ENCODE results near the gene GJB6. TPM values are rescaled to one million over a fixed set of nuclear protein-coding genes. Genes with fewer than 3 reads are reported as not detected.

GJB6 gene
- total RNA-seq, 1 donor from 2014 or later = 18.5 TPM

GRCh38 chr13:20227288-20227687, 4.8 kb downstream of the GJB6 start:
- DNase-seq = no peak

GRCh38 chr13:20222553-20222952, 9.6 kb downstream of the GJB6 start:
- DNase-seq = no peak

DNA sequence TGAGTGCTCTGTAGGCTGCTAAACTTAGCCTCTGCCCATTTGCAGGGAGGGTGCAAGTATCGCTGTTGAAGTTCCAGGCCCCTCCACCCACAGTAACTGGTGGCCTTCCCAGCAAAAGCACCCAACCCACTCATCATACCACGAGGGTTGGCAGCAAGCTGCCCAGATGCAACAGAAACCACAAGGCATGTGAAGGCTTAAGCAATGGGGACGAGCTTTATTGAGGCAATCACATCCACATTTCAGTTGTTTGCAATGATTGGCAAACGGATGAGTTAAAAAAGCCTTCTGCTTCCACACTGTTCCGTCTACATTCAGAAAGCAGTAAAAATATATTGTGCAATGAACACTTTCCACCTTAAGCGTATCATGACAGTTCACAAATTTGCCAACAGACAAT, 10.3 kb downstream of the GJB6 start:
- no peak for DNase-seq

DNA sequence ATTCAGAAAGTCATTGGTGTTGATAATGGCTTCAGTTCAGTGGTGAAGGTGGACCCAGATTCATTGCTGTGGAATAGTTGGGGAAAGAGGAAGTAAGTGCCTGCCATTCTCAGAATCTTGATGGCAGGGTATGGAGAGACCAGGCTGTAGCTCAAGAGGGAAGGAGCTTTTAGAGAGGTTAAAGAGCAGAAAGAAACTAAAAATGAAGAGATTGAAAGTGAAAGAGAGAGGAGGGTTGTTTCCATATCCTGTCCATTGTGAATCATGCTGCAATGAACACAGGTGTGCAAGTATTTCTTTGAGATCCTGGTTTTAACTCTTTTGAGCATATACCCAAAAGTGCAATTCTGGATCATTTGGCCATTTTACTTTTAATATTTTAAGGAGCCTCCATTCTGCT, 12.5 kb downstream of the GJB6 start:
- DNase-seq = no peak

DNA sequence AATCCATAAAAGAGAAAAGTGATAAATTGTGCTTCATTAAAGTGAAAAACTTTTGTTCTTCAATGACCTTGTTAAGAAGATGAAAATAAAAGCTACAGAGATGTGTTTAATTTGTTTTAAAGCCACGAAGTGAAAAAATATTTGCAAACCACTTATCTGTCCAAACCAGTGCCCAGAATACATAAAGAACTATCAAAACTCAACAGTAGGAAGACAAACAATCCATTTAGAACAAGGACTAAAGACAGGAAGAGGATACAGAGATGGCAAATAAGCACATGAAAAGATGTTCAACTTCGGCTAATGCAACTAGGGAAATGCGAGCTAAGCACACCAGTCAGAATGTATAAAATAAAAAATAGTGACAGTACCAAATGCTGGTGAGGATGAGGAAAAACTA, 15.0 kb downstream of the GJB6 start:
- DNase-seq = no peak

GRCh38 chr13:20209948-20210347, 22.2 kb downstream of the GJB6 start:
- DNase-seq = no peak

- no peak for DNase-seq
Measured at GRCh38 chr13:20206698-20207235, 25.4 kb downstream of the GJB6 start.

GRCh38 chr13:20206065-20206697, 25.9 kb downstream of the GJB6 start:
- DNase-seq = no peak

DNA sequence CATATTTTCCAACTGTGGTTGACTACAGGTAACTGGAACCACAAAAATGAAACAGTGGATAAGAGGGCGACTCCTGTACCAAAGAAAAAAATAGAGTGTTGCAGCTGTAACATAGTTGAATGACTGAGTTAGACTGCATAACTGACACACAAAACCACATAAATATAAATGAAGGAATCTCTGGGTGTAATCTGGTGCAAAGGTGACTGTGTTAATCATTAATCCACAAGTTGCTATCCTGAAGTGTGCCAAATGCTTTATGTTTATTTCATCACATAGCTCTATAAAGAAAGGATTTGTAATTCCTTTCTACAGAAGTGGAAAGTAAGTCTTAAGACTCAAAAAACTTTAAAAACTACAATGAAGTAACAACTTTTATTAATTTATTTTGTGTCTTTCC, 33.3 kb downstream of the GJB6 start:
- no peak for DNase-seq

DNA sequence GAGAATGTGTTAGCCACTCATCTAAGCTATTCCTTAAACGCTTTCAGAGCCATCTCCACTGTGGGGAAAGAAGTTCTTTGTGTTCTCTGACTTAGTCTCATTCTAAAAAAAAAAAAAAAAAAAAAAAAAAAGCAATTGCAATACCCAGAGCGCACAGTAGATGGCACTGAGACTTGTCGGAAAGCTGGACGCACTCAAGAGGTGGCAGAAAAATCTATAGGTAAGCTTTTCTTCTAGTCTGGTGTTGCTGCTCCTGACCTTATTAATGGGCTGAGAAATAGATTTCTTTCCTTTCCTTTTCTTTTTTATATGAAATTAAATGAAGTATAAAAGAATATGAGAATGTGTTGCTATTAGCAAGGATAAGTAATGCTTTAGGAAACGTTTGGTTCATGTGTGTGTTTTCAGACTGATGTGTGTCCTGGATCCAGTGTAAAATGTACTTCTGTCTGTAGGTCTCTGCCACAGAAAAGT, 34.7 kb downstream of the GJB6 start:
- peak; percentile 74 for DNase-seq

DNA sequence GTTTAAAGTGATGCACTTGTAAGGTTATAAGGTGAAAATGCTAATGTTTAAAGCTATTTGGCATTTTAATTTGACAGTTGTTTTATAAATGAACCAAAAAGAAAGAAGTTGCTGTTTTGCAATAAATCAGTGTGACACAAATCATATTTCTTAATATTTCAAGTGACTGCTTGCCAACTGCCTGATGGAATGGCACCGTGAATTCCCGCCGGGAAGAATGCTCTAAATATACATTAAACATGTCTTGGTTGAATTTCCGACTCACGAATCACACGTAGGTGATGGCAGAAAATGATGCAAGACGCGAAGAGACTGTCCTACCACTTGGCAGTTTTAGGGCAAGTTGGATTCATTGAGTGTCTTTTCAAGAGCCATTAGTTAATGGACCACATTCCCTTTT, 36.3 kb downstream of the GJB6 start:
- DNase-seq = no peak

GRCh38 chr13:20193907-20194631, 38.0 kb downstream of the GJB6 start:
- no peak for DNase-seq

- DNase-seq = no peak
Measured at GRCh38 chr13:20193162-20193906, 38.8 kb downstream of the GJB6 start.

DNA sequence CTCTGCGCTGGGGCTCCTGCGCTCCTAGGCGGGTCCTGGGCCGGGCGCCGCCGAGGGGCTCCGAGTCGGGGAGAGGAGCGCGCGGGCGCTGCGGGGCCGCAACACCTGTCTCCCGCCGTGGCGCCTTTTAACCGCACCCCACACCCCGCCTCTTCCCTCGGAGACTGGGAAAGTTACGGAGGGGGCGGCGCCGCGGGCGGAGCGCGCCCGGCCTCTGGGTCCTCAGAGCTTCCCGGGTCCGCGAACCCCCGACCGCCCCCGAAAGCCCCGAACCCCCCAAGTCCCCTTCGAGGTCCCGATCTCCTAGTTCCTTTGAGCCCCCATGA, 39.3 kb downstream of the GJB6 start, which contains the start of gene GJB2:
Gene GJB2 (minus strand): TSS at position 103 of the 326 bp plus-strand sequence. CDS start 3,357 bp downstream, outside the sequence.
- no peak for DNase-seq

DNA sequence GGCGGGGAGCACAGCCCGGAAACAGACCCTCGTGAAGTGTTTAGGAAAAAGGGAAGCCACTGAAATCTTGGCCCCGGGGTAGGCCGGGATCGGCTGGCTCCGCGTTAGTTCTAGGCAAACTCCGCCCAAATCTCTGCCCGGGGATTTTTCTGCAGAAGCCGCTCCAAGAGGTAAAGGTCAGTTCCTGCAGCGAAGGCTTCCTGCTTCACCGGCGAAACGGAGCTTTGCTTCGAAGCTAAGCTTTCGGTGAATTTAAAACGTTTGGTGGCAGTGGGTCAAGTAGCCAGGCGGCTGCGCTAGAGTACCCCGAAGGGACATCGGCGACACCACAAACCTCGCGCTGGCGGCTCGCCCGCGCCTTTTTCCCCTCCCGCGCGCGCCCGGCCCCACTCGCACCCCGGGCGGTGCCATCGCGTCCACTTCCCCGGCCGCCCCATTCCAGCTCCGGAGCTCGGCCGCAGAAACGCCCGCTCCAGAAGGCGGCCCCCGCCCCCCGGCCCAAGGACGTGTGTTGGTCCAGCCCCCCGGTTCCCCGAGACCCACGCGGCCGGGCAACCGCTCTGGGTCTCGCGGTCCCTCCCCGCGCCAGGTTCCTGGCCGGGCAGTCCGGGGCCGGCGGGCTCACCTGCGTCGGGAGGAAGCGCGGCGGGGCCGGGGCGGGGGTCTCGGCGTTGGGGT, 39.8 kb downstream of the GJB6 start:
- no peak for DNase-seq

GRCh38 chr13:20191311-20192157, 40.6 kb downstream of the GJB6 start:
- DNase-seq = no peak

- no peak for DNase-seq
Measured at GRCh38 chr13:20190481-20191310, 41.4 kb downstream of the GJB6 start.

DNA sequence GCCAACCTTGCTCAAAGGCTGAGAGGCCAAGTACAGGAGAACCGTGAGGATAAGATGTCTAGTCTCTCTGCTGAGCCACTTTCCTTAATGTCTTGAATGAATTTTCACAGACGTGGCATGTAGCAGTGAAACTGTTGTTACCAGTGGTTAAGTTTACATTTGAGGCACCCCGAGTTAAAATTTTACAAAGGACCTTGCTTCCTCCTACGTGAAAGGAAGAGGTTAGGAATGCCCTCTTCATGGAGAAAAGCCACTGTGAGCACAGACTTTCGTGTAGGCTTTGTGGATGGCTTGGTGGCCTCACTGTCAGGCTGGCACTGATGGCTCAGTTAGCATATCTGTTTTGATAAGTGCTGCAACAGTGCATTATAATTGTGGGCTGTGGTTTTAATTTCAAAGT, 42.0 kb downstream of the GJB6 start:
- no peak for DNase-seq

DNA sequence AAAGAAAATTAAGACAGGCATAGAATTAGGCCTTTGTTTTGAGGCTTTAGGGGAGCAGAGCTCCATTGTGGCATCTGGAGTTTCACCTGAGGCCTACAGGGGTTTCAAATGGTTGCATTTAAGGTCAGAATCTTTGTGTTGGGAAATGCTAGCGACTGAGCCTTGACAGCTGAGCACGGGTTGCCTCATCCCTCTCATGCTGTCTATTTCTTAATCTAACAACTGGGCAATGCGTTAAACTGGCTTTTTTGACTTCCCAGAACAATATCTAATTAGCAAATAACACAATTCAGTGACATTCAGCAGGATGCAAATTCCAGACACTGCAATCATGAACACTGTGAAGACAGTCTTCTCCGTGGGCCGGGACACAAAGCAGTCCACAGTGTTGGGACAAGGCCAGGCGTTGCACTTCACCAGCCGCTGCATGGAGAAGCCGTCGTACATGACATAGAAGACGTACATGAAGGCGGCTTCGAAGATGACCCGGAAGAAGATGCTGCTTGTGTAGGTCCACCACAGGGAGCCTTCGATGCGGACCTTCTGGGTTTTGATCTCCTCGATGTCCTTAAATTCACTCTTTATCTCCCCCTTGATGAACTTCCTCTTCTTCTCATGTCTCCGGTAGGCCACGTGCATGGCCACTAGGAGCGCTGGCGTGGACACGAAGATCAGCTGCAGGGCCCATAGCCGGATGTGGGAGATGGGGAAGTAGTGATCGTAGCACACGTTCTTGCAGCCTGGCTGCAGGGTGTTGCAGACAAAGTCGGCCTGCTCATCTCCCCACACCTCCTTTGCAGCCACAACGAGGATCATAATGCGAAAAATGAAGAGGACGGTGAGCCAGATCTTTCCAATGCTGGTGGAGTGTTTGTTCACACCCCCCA, 43.2 kb downstream of the GJB6 start:
- no peak for DNase-seq
